ENCODE results near the gene ASIC3.
"Not testable (repeated sequence)": the region's sequence is repeated elsewhere in the genome, so short reads cannot be mapped to it uniquely, and the experiment has no call there.

Gene ASIC3

GRCh38 chr7:151032936-151033863 lies 15.1 kb upstream of the ASIC3 start:
- DNase-seq (ENCODE audit: low read depth in 2 of 2, low spot score in 1 of 2), result no peak

DNA sequence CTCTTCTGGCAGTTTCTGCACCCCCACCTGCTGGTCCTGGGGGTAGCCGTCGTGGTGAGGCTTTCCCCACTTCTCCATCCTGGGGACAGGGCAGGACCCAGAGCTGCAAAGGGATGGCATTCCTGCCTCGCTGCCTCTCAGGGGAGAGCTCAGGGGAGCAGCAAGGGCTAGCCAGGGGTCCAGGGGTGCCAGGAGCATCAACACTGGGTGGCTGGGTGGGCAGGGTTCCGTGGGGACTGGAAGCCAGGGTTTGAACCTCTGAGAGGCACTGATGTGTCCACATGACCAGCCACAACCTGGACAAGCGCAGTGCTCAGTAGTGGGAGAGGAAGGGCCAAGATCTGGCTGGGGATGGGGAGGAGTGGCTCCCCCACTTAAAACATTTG lies 14.5 kb upstream of the ASIC3 start:
- no peak for DNase-seq (ENCODE audit: low read depth in 2 of 2, low spot score in 1 of 2)

GRCh38 chr7:151034312-151035025 lies 13.9 kb upstream of the ASIC3 start:
- DNase-seq (ENCODE audit: low read depth in 2 of 2, low spot score in 1 of 2), result no peak

- no peak for DNase-seq (ENCODE audit: low read depth in 2 of 2, low spot score in 1 of 2)
These were observed 13.2 kb upstream of the ASIC3 start for GRCh38 chr7:151035026-151035717.

GRCh38 chr7:151035902-151036301 lies 12.4 kb upstream of the ASIC3 start:
- no peak for DNase-seq (ENCODE audit: low read depth in 2 of 2, low spot score in 1 of 2)

- DNase-seq (ENCODE audit: low read depth in 2 of 2, low spot score in 1 of 2), result no peak
These were observed 9.1 kb upstream of the ASIC3 start for GRCh38 chr7:151038951-151039849.

- no peak for DNase-seq (ENCODE audit: low read depth in 2 of 2, low spot score in 1 of 2)
These were observed 8.3 kb upstream of the ASIC3 start for GRCh38 chr7:151039850-151040548.

DNA sequence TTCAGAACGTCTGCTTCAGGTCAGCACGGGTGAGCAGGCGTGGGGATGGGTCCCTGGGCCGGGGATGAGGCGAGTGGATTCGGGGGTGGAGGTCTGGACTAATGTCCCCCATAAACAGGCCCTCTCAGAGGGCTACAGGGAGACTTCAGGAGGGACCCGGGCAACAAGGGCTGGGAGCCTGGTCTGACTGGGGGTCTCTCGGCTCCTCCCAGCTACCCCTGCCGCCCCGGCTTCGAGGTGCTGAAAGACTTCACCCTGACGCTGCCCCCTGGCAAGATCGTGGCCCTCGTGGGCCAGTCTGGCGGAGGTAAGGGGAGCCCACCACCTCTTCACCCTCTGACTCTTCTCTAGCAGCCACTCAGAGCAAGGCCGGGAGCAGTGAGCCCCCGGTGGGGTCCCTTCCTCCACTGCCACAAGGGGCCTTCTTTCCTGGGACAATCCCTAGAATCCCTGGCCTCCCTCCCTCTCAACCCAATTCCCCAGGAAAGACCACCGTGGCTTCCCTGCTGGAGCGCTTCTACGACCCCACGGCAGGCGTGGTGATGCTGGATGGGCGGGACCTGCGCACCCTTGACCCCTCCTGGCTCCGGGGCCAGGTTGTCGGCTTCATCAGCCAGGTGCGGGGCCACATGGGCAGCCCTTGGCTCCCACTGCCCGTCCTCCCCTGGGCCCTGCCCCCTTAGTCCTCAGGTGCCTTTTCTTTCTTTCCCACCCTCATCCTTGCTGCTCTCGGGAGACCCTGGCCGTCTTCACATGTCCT lies 7.5 kb upstream of the ASIC3 start:
- DNase-seq (ENCODE audit: low read depth in 2 of 2, low spot score in 1 of 2), result no peak

GRCh38 chr7:151043449-151043848 lies 4.9 kb upstream of the ASIC3 start:
- not testable (repeated sequence) for DNase-seq (ENCODE audit: low read depth in 2 of 2, low spot score in 1 of 2)

DNA sequence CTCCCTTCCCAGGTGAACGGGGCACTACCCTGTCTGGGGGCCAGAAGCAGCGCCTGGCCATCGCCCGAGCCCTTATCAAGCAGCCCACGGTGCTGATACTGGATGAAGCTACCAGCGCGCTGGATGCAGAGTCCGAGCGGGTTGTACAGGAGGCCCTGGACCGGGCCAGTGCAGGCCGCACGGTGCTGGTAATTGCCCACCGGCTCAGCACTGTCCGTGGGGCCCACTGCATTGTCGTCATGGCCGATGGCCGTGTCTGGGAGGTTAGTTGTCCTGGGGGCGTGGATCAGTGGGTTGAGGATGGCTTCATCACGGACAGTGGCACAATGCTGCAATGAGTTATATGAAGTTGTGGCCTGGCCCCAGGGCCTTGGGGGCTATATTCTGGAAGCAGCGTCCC lies 4.4 kb upstream of the ASIC3 start:
- no peak for DNase-seq (ENCODE audit: low read depth in 2 of 2, low spot score in 1 of 2)

GRCh38 chr7:151045262-151045661 lies 3.1 kb upstream of the ASIC3 start:
- no peak for DNase-seq (ENCODE audit: low read depth in 2 of 2, low spot score in 1 of 2)

GRCh38 chr7:151045967-151046366 lies 2.4 kb upstream of the ASIC3 start:
- DNase-seq (ENCODE audit: low read depth in 2 of 2, low spot score in 1 of 2), result no peak

DNA sequence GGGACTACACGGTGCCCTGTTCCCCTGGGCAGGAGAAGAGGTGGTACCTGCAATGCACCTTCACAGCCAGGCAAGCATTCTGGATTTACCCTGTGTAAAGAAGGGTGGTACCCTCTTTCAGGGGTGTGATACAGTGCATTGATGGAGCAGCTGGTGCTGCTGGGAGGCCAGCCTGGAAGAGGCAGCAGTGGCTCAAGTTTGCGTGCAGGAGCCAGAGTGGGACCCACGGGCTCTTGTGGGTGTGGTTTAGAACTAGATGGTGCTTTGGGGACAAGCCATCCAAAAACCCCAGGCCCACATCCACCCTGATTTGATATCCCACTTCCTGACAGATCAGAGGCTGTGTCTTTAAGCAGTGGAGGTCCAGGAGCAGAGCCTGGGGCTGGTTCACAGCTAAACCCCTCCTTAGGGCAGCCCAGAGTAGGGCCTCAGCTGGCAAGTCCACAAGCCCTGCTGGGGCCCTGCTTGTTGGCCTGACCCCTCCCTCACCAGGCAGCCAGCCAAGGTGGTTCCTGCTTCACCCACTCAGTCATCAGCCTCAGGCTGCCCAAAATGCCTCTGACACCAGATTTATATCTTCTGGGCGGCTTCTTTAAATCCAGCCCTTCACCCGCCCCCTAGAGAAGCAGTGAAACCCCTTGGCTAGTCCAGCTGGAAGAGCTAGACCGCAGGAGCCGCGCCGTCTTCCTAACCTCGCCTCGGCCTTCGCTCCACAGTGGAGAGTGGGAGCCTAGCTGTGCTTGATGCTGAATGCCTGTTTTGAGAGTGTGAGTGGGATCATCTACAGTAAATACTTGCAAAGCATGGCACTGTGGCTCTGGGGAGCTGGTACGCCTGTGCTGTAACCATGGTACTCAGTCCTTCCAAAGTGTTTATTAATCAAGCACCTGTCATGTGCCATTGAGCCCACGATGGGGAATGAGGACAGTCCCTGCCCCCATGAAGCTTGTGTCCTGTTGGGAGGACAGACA lies 1.4 kb upstream of the ASIC3 start:
- DNase-seq (ENCODE audit: low read depth in 2 of 2, low spot score in 1 of 2), result no peak

- DNase-seq (ENCODE audit: low read depth in 2 of 2, low spot score in 1 of 2), result no peak
These were observed 656 bp downstream of the ASIC3 start for GRCh38 chr7:151048911-151049463.

DNA sequence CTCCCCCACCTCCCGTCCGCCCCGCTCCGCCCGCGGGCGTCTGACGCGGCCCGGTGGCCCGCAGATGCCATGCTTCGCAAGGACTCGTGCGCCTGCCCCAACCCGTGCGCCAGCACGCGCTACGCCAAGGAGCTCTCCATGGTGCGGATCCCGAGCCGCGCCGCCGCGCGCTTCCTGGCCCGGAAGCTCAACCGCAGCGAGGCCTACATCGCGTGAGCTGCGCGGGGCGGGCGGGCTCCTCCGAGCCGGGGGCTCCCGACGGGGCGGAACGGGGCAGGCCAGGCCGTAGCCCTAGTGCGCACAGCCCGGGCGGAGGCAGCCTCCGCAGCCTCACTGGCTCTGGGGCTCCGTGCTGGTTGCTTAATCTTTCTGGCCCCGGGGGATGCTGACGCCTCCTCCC lies 2.8 kb downstream of the ASIC3 start:
- DNase-seq (ENCODE audit: low read depth in 2 of 2, low spot score in 1 of 2), result no peak

- no peak for DNase-seq (ENCODE audit: low read depth in 2 of 2, low spot score in 1 of 2)
These were observed 4.8 kb downstream of the ASIC3 start for GRCh38 chr7:151053096-151053495.

GRCh38 chr7:151053751-151054150 lies 5.4 kb downstream of the ASIC3 start:
- DNase-seq (ENCODE audit: low read depth in 2 of 2, low spot score in 1 of 2), result no peak

DNA sequence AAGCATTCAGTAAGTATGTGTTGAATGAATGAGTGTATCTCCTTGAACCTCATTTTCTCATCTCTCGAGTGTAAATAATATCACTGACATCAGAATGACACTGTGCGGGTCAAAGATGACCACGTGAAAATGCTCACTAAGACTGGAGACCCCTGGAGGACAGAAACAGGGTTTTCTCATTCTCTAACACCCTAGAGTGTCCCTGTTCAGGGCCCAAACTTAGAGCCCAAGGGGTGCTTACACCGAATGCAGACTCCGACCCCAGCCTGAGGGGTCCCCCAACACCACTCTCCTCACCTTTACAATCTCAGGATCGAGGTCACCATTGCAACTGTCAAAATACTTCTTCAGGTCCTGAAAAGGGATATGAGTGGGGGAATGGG lies 7.9 kb downstream of the ASIC3 start:
- no peak for DNase-seq (ENCODE audit: low read depth in 2 of 2, low spot score in 1 of 2)
